LNCAP (cell line): ENCODE measurements around the gene DEFB129.

Experiments
- TF ChIP-seq, protein P1 (sequence below): fragments of 450-650 bp; IDR thresholded peaks from 2 replicates; pipeline ENCODE4 v1.5.1; 2017; ENCODE audit warnings: mild to moderate bottlenecking

The DEFB129 gene, protein sequence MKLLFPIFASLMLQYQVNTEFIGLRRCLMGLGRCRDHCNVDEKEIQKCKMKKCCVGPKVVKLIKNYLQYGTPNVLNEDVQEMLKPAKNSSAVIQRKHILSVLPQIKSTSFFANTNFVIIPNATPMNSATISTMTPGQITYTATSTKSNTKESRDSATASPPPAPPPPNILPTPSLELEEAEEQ

DNA sequence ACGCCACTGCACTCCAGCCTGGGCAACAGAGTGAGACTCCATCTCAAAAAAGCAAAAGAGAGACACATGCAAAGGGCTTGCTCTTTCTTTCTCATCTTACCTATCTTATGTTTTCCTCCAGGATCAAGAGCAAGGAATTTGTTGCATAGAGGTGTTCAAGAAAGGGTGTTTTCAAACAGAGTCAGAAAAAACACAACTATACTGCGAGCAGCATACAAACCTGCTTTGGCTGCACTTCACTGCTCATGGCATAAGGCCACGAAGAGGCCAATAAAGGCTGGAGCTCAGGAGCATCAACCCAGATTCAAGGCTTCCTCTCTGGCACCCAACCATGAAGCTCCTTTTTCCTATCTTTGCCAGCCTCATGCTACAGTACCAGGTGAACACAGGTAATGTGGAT is at the start of gene DEFB129:
Gene DEFB129 (plus strand): TSS at position 301 of the 400 bp plus-strand sequence. CDS start 31 bp downstream, at position 332.
- TF ChIP-seq, protein P1, sequence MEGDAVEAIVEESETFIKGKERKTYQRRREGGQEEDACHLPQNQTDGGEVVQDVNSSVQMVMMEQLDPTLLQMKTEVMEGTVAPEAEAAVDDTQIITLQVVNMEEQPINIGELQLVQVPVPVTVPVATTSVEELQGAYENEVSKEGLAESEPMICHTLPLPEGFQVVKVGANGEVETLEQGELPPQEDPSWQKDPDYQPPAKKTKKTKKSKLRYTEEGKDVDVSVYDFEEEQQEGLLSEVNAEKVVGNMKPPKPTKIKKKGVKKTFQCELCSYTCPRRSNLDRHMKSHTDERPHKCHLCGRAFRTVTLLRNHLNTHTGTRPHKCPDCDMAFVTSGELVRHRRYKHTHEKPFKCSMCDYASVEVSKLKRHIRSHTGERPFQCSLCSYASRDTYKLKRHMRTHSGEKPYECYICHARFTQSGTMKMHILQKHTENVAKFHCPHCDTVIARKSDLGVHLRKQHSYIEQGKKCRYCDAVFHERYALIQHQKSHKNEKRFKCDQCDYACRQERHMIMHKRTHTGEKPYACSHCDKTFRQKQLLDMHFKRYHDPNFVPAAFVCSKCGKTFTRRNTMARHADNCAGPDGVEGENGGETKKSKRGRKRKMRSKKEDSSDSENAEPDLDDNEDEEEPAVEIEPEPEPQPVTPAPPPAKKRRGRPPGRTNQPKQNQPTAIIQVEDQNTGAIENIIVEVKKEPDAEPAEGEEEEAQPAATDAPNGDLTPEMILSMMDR, result no peak

DNA sequence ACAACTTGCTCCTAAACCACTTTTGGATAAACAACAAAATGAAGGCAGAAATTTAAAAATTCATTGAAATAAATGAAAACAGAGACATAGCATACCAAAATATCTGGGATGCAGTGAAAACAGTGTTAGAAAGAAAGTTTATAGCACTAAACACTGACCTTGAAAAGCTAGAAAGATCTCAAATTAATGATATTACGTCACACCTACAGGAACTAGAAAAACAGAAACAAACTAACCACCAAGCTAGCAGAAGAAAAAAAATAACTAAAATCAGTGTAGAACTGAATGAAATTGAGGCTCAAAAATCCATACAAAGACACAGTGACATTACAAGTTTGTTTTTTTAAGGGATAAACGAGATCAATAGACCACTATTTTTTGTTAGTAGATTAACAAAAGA is 42.8 kb upstream of the DEFB129 start:
- TF ChIP-seq, protein P1, result no peak

DNA sequence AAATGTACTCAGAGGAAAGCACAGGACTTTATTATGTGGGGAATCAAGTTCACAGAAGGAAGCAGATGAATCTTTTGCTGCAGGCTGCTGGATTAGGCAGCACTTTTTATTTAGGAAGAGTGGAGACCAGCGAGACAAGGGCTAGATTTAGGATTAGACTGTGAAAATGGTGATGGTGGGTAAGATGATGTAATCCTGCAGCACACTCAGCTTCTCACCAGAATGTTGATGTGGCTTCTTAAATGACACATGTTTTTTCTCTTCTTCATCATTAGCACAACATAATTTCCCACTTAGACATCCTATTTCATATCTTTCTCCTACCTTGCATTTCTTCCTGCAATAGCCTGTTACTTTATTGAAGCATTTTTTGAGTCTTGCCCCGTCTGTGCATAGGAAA is 39.3 kb upstream of the DEFB129 start:
- TF ChIP-seq, protein P1, result no peak

DNA sequence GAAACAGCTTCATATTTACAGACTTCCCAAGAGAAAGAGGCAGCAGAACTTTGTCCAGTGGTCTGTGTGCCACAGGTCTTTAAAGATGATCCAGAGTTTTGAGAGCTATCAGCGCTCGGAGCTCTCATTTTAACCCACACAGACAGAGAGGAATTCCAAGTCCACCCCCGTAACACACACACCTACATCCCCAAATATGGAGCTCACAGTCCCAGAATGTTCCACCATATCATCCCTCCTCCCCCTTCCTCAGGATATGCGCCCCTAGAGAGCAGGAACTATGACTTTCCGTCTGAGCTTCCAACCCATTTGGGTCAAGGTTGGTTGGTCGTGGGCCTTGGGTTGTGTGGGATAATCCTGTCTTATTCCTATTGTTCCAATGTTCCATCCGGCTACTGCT is 37.4 kb upstream of the DEFB129 start, which contains the start of gene DEFB128:
Gene DEFB128 (minus strand): TSS at position 101 of the 400 bp plus-strand sequence. CDS start 88 bp downstream, at position 13.
- TF ChIP-seq, protein P1, result no peak

DNA sequence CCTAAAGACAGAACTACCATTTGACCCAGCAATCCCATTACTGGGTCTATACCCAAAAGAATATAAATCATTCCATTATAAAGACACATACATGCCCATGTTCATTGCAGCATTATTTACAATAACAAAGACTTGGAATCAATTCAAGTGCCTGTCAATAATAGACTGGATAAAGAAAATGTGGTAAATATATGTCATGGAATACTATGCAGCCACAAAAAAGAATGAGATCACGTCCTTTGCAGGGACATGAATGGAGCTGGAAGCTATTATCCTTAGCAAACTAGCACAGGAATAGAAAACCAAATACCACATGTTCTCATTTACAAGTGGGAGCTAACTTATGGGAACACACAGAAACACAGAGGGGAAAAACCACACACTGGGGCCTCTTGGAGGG is 28.8 kb upstream of the DEFB129 start:
- TF ChIP-seq, protein P1, result no peak

DNA sequence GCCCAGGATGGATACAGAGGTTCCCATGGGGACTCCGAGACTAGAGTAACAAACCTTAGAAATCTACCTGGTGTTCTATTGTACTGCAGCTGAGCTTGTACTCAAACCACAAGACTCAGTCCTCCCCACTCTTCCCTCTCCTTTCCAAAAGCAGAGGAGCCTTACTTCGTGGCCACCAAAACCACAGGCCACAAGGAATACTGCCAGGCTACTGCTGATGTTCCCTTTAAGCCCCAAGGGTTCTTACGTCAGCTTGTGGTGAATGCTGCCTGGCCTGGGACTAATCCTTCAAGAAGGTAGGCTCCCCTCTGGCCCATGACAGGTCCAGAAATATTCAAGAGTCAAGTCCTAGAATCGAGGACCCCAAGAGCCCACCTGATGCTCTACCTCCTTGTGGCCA is 27.1 kb upstream of the DEFB129 start:
- TF ChIP-seq, protein P1, result no peak

DNA sequence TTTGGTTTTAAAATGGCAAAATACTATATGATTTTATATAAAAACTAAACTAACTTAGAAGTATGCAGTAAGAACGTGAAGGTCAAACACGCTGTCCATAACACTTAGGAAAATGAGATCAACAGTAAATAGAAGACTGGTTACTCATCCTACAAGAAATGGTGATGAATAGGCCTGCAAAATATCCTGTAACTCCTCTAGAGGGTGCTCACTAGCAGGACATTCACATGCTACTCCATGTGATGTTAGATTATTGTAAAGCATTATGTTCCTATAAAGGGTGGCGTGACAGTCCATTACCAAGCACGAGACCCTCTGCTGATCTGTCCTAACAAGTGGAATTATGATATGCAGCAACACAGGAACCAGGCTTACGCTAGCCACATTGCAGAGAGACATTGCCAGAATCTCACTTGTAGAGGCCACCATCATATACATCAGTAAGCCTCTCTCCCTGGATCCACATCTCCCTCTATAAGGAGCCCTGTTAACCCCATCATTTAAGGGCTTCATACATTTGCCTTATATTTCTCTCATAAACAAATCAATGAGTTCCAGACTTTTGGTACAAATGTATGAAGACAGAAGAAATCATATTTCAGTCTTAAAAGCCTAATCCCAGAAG is 18.0 kb upstream of the DEFB129 start:
- TF ChIP-seq, protein P1, result peak; percentile 74
